ENCODE results near the gene RSPO1.

- TF ChIP-seq CTCF (conservative IDR thresholded peaks at IDR 0.05; ENCODE audit: low read depth, low read length) = no peak
- no peak for TF ChIP-seq RAD21 (IDR thresholded peaks at IDR 0.05; ENCODE audit: low read length)
- TF ChIP-seq POLR2A (IDR thresholded peaks at IDR 0.05; ENCODE audit: low read depth, low read length) = no peak
- TF ChIP-seq RFX5 (IDR thresholded peaks at IDR 0.05; ENCODE audit: low read depth, low read length) = no peak
- TF ChIP-seq CHD1 (IDR thresholded peaks at IDR 0.05; ENCODE audit: low read depth, low read length) = no peak
- no peak for TF ChIP-seq CEBPB (IDR thresholded peaks at IDR 0.05; ENCODE audit: low read depth, low read length)
- no peak for TF ChIP-seq USF2 (IDR thresholded peaks at IDR 0.05; ENCODE audit: low read depth, low read length)
- TF ChIP-seq NFE2L2 (IDR thresholded peaks at IDR 0.05; ENCODE audit: low read depth, low read length) = no peak
- TF ChIP-seq MXI1 (IDR thresholded peaks at IDR 0.05; ENCODE audit: borderline replicate concordance, low read depth, low read length) = no peak
These were observed 26.7 kb upstream of the RSPO1 start for GRCh38 chr1:37661401-37661800.

All from IMR-90 (cell line).